CD4-positive, alpha-beta T cell (primary cell): ENCODE results near the gene LDAH. TPM values are rescaled to one million over a fixed set of nuclear protein-coding genes. Genes with fewer than 3 reads are reported as not detected.

ENCODE experiments used
- ATAC-seq: fragments of 200-7000 bp; cut with Tn5 transposase; one replicate; pipeline ENCODE4 v1.10.0; 2022; ENCODE audit warnings: mild to moderate bottlenecking; ENCODE audit not compliant: poor library complexity
- CTCF ChIA-PET: fragments of 350-600 bp; sonication (Branson Sonifier 250); formaldehyde crosslinking; loops from one replicate; lab custom pipeline; 2021; ENCODE audit warnings: antibody characterized with exemption, inconsistent platforms; lab: Charles Lee
- POLR2A ChIA-PET: fragments of 350-600 bp; sonication (Branson Sonifier 250); formaldehyde crosslinking; loops from one replicate; lab custom pipeline; 2021; ENCODE audit warnings: antibody characterized with exemption, inconsistent platforms; lab: Charles Lee
- DNase-seq, 14 experiments: peaks; one replicate each; pipeline ENCODE4 v3.0.0-alpha.2; 2013 to 2020; ENCODE audit warnings: mixed read lengths in 2 of 14
- H3K27ac ChIP-seq, 2 donors: one replicate each; pipeline versions ENCODE4 v1.5.1 to v1.7.0; 2013; ENCODE audit warnings: low read length in 2 of 2, low read depth in 1 of 2, mild to moderate bottlenecking in 1 of 2
- H3K27me3 ChIP-seq, 2 experiments: 1 replicate in 1 of 2; 2 replicates in 1 of 2; pipeline versions ENCODE4 v1.6.1 to v1.7.0; 2013; ENCODE audit warnings: low read length in 2 of 2, control low read depth in 1 of 2, mild to moderate bottlenecking in 1 of 2, moderate library complexity in 1 of 2; ENCODE audit not compliant: insufficient read depth in 2 of 2, control insufficient read depth in 1 of 2
- H3K36me3 ChIP-seq: one replicate; pipeline ENCODE4 v1.6.1; 2013; ENCODE audit warnings: low read length, control low read depth; ENCODE audit not compliant: insufficient read depth
- H3K4me1 ChIP-seq: one replicate; pipeline ENCODE4 v1.6.1; 2013; ENCODE audit warnings: low read length, control low read depth; ENCODE audit not compliant: insufficient read depth
- H3K4me3 ChIP-seq: one replicate; pipeline ENCODE4 v1.5.1; 2013; ENCODE audit warnings: mild to moderate bottlenecking, low read length, moderate library complexity
- H3K9me3 ChIP-seq, 2 experiments: 1 replicate in 1 of 2; 2 replicates in 1 of 2; pipeline versions ENCODE4 v1.6.1 to v1.7.0; 2013; ENCODE audit warnings: low read length in 2 of 2, mild to moderate bottlenecking in 2 of 2, control low read depth in 1 of 2, moderate library complexity in 1 of 2; ENCODE audit not compliant: control insufficient read depth in 1 of 2, insufficient read depth in 1 of 2
- H3K27ac Mint-ChIP-seq: one replicate; pipeline ENCODE4 v1.8.0; 2020; ENCODE audit warnings: mixed read lengths
- H3K27me3 Mint-ChIP-seq: one replicate; pipeline ENCODE4 v1.8.0; 2021; ENCODE audit warnings: mixed read lengths
- H3K36me3 Mint-ChIP-seq: one replicate; pipeline ENCODE4 v1.8.0; 2021; ENCODE audit warnings: low read depth, mixed read lengths
- H3K4me1 Mint-ChIP-seq: one replicate; pipeline ENCODE4 v1.8.0; 2021; ENCODE audit warnings: low read depth, mixed read lengths
- H3K4me3 Mint-ChIP-seq: one replicate; pipeline ENCODE4 v1.8.0; 2020; ENCODE audit warnings: mild to moderate bottlenecking, mixed read lengths
- H3K9me3 Mint-ChIP-seq: one replicate; pipeline ENCODE4 v1.8.0; 2020; ENCODE audit warnings: mixed read lengths
- CTCF ChIP-seq: fragments of 200-600 bp; IDR thresholded peaks from one replicate; pipeline ENCODE4 v1.8.0; 2022; ENCODE audit warnings: antibody characterized with exemption, mild to moderate bottlenecking
- intact Hi-C, 2 experiments: fragments of 100-400 bp; cut with DNase I in 1 of 2; cut with micrococcal nuclease in 1 of 2; formaldehyde crosslinking; loops; one replicate each; pipeline versions ENCODE4 v1.15.1 to v1.9.0; 2023 to 2025; cut with DNase I, micrococcal nuclease
- total RNA-seq, 174 experiments: library from RNA in 2 of 174; stranded (reverse) in 2 of 174; gene quantifications; one replicate each; pipeline ENCODE4 v1.2.3 and lab custom pipeline; 2021 to 2026

LDAH gene
- total RNA-seq, 2 experiments from 2014 or later, result 6.5 to 7.2 TPM

GRCh38 chr2:20759487-20759886 is 63.4 kb downstream of the LDAH start:
- ChIA-PET POLR2A (no interaction called here), CTCF (no interaction called here)
- H3K4me3 ChIP-seq, result no peak overlapping the region
- no peaks in the 10 kb centered on the region for H3K9me3 ChIP-seq
- H3K36me3 ChIP-seq, result peaks cover 5% of the 10 kb centered on the region
- no peak for ATAC-seq
- Mint-ChIP-seq H3K4me1 (peaks cover 4% of the 10 kb centered on the region), H3K4me3 (no peak overlapping the region), H3K36me3 (peaks cover 64% of the 10 kb centered on the region), H3K27me3 (no peaks in the 10 kb centered on the region), H3K9me3 (peaks cover 3% of the 10 kb centered on the region), H3K27ac (no peak overlapping the region)
- no peaks in the 10 kb centered on the region for H3K27me3 ChIP-seq
- no peak for DNase-seq
- H3K4me1 ChIP-seq, result no peaks in the 10 kb centered on the region
- no peak overlapping the region for H3K27ac ChIP-seq
- intact Hi-C loops, result no loop called here
- TF ChIP-seq CTCF, result no peak

GRCh38 chr2:20758997-20759396 is 63.9 kb downstream of the LDAH start:
- no peak overlapping the region for H3K4me3 Mint-ChIP-seq
- no peaks in the 10 kb centered on the region for H3K4me1 ChIP-seq
- ChIA-PET CTCF (no interaction called here), POLR2A (no interaction called here)
- H3K4me3 ChIP-seq, result no peak overlapping the region
- no peak overlapping the region for H3K27ac Mint-ChIP-seq
- ATAC-seq, result no peak
- DNase-seq, result no peak
- H3K36me3 Mint-ChIP-seq, result peaks cover 60% of the 10 kb centered on the region
- no peaks in the 10 kb centered on the region for H3K9me3 ChIP-seq
- peaks cover 4% of the 10 kb centered on the region for H3K4me1 Mint-ChIP-seq
- no peaks in the 10 kb centered on the region for H3K27me3 ChIP-seq
- TF ChIP-seq CTCF, result no peak
- H3K27ac ChIP-seq, result no peak overlapping the region
- peaks cover 3% of the 10 kb centered on the region for H3K9me3 Mint-ChIP-seq
- H3K36me3 ChIP-seq, result peaks cover 5% of the 10 kb centered on the region
- H3K27me3 Mint-ChIP-seq, result no peaks in the 10 kb centered on the region
- intact Hi-C loops, result no loop called here

GRCh38 chr2:20757405-20758090 is 65.4 kb downstream of the LDAH start:
- Histone ChIP-seq H3K27ac (no peak overlapping the region), H3K4me1 (no peaks in the 10 kb centered on the region), H3K36me3 (peaks cover 5% of the 10 kb centered on the region), H3K9me3 (no peaks in the 10 kb centered on the region), H3K27me3 (no peaks in the 10 kb centered on the region), H3K4me3 (no peak overlapping the region)
- peaks cover 6% of the 10 kb centered on the region for H3K9me3 Mint-ChIP-seq
- H3K4me3 Mint-ChIP-seq, result no peak overlapping the region
- no peak for TF ChIP-seq CTCF
- peaks cover 4% of the 10 kb centered on the region for H3K4me1 Mint-ChIP-seq
- no peaks in the 10 kb centered on the region for H3K27me3 Mint-ChIP-seq
- ATAC-seq (no peak), DNase-seq (no peak)
- ChIA-PET CTCF (no interaction called here), POLR2A (interaction anchor here (0.7 kb wide), 1 partner anchor 354 kb away, joined by 3 read pairs; no protein-coding TSS in a partner anchor)
- H3K36me3 Mint-ChIP-seq, result peaks cover 71% of the 10 kb centered on the region
- intact Hi-C loops, result no loop called here
- no peak overlapping the region for H3K27ac Mint-ChIP-seq
